HG02981 (cell line): ENCODE measurements around the gene OGFOD3.

ENCODE experiments used
- ATAC-seq: cut with Tn5 transposase; IDR thresholded peaks from one replicate; pipeline ENCODE4 v1.9.1; 2021; ENCODE audit warnings: mild to moderate bottlenecking, moderate library complexity; ENCODE audit not compliant: unreplicated experiment

Gene OGFOD3

GRCh38 chr17:82447876-82448275, 29.5 kb upstream of the OGFOD3 start:
- no peak for ATAC-seq

GRCh38 chr17:82446649-82447048, 28.3 kb upstream of the OGFOD3 start:
- no peak for ATAC-seq

- ATAC-seq: no peak
Observed at GRCh38 chr17:82446124-82446523, 27.7 kb upstream of the OGFOD3 start.

- no peak for ATAC-seq
Observed at GRCh38 chr17:82445542-82445941, 27.2 kb upstream of the OGFOD3 start.

- ATAC-seq: no peak
Observed at GRCh38 chr17:82444941-82445521, 26.6 kb upstream of the OGFOD3 start.

GRCh38 chr17:82444284-82444893, 26.0 kb upstream of the OGFOD3 start:
- no peak for ATAC-seq

GRCh38 chr17:82443465-82444283, 25.3 kb upstream of the OGFOD3 start:
- ATAC-seq: no peak

GRCh38 chr17:82442643-82443464, 24.5 kb upstream of the OGFOD3 start:
- ATAC-seq: no peak

- no peak for ATAC-seq
Observed at GRCh38 chr17:82441691-82442487, 23.5 kb upstream of the OGFOD3 start.

- ATAC-seq: no peak
Observed at GRCh38 chr17:82440991-82441627, 22.7 kb upstream of the OGFOD3 start.

GRCh38 chr17:82440469-82440981, 22.1 kb upstream of the OGFOD3 start:
- ATAC-seq: no peak

- no peak for ATAC-seq
Observed at GRCh38 chr17:82439829-82440365, 21.5 kb upstream of the OGFOD3 start.

GRCh38 chr17:82439194-82439828, 20.9 kb upstream of the OGFOD3 start:
- no peak for ATAC-seq

GRCh38 chr17:82438401-82439193, 20.2 kb upstream of the OGFOD3 start:
- ATAC-seq: no peak

GRCh38 chr17:82437325-82437668, 18.9 kb upstream of the OGFOD3 start:
- ATAC-seq: no peak

- ATAC-seq: no peak
Observed at GRCh38 chr17:82436601-82437324, 18.4 kb upstream of the OGFOD3 start.
